Suprapubic skin (tissue), 4 donors: ENCODE data around the gene CCNYL1. TPM values are rescaled to one million over a fixed set of nuclear protein-coding genes. Genes with fewer than 3 reads are reported as not detected.
A peak's percentile ranks its signal among the peaks of the same experiment; 100 is the strongest.
"Not testable (repeated sequence)": the region's sequence is repeated elsewhere in the genome, so short reads cannot be mapped to it uniquely, and the experiment has no call there.

Experiments used
- DNase-seq, 2 donors: peaks; one replicate each; pipeline ENCODE4 v3.0.0-alpha.2; 2019; ENCODE audit warnings: low spot score in 2 of 2
- H3K27ac ChIP-seq: fragments of 200-600 bp; sonication (generic); one replicate; pipeline ENCODE4 v1.5.1; 2019
- H3K27me3 ChIP-seq: fragments of 200-600 bp; sonication (generic); one replicate; pipeline ENCODE4 v1.5.1; 2019
- H3K36me3 ChIP-seq: fragments of 200-600 bp; sonication (generic); one replicate; pipeline ENCODE4 v1.5.1; 2019
- H3K4me1 ChIP-seq: fragments of 200-600 bp; sonication (generic); one replicate; pipeline ENCODE4 v1.5.1; 2019
- H3K4me3 ChIP-seq: fragments of 200-600 bp; sonication (generic); one replicate; pipeline ENCODE4 v1.5.1; 2019; ENCODE audit warnings: mild to moderate bottlenecking
- H3K9me3 ChIP-seq: fragments of 200-600 bp; sonication (generic); one replicate; pipeline ENCODE4 v1.5.1; 2019
- CTCF ChIP-seq, 2 donors: fragments of 200-600 bp in 1 of 2; fragments of 450-650 bp in 1 of 2; sonication (generic) in 1 of 2; IDR thresholded peaks; one replicate each; pipeline ENCODE4 v1.5.1; 2016 to 2019; ENCODE audit warnings: antibody characterized with exemption in 2 of 2, mild to moderate bottlenecking in 1 of 2, moderate library complexity in 1 of 2
- EP300 ChIP-seq: sonication (generic); formaldehyde crosslinking; IDR thresholded peaks from one replicate; pipeline ENCODE4 v1.6.1; 2017; ENCODE audit warnings: antibody characterized with exemption
- POLR2A ChIP-seq, 2 donors: fragments of 450-650 bp; IDR thresholded peaks; one replicate each; pipeline ENCODE4 v1.6.1; 2017; ENCODE audit warnings: antibody characterized with exemption in 2 of 2, mild to moderate bottlenecking in 2 of 2, moderate library complexity in 2 of 2
- POLR2AphosphoS5 ChIP-seq, 3 donors: sonication (generic); formaldehyde crosslinking; IDR thresholded peaks; one replicate each; pipeline ENCODE4 v1.6.1; 2017; ENCODE audit warnings: antibody characterized with exemption in 3 of 3
- WGBS: methylation state at CpG from one replicate; pipeline ENCODE4 v1.1.5; 2018; 5-methylcytosine and 5-hydroxymethylcytosine counted together
- total RNA-seq, 4 donors: library from RNA; depleted of rRNA; stranded (reverse); fragments of >200 nt; gene quantifications; one replicate each; pipeline ENCODE4 v1.1.0, GENCODE V29; 2016

Gene CCNYL1
- total RNA-seq, 4 donors from 2014 or later = 3.1 to 11.3 (median 5.4) TPM

DNA sequence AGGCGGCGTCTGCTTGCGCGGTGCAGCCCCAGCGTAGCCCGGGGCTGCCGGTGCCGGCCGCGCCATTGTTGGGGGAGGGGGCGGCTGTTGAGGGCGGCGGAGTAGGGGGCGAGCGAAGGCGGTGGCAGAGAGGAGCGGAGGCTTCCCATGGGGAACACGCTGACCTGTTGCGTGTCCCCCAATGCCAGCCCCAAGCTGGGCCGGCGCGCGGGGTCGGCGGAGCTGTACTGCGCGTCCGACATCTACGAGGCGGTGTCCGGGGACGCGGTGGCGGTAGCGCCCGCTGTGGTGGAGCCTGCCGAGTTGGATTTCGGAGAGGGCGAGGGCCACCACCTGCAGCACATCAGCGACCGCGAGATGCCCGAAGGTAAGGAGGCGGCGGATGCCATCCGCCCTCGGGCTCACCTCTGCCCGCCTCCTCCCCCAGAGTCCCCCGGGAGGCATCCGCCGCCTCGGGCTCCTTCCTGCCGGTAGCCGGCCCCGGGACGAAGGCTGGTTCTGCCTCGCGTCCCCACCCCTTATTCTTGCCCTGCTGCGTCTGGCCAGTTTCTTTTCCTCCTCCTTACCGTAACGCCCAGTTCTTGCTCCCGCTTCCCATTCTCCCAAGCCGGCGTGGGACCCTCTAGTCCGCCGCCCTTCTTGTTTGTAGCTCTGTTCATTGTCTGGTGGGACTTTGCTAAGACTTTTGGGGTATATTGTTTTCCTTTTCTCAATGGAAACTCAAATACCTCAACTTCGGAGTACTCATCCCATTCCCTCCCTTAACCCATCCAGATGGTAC lies 500 bp downstream of the CCNYL1 start:
- peak; percentile 80 to 81 for DNase-seq
- TF ChIP-seq POLR2A (IDR thresholded peaks at IDR 0.05) (no peak), CTCF (IDR thresholded peaks at IDR 0.05) (no peak), POLR2AphosphoS5 (IDR thresholded peaks at IDR 0.05) (no peak), EP300 (no peak)
- H3K9me3 ChIP-seq = no peaks in the 10 kb centered on the region
- no peaks in the 10 kb centered on the region for H3K27me3 ChIP-seq
- peak overlapping the region; percentile 80 for H3K27ac ChIP-seq
- no peaks in the 10 kb centered on the region for H3K36me3 ChIP-seq
- under 1% methylated on average over 30 of the region's 67 CpGs for WGBS
- peak overlapping the region; percentile 93 for H3K4me3 ChIP-seq
- H3K4me1 ChIP-seq = peaks cover 24% of the 10 kb centered on the region

GRCh38 chr2:207716056-207716455 lies 4.6 kb downstream of the CCNYL1 start:
- TF ChIP-seq POLR2A (IDR thresholded peaks at IDR 0.05) = no peak
- no peak for TF ChIP-seq EP300
- TF ChIP-seq POLR2AphosphoS5 (IDR thresholded peaks at IDR 0.05) = no peak
- no peak for TF ChIP-seq CTCF (IDR thresholded peaks at IDR 0.05)
- WGBS = 86% methylated on average over 5 of the region's 5 CpGs
- Histone ChIP-seq H3K27ac (no peak overlapping the region), H3K9me3 (no peaks in the 10 kb centered on the region), H3K36me3 (no peaks in the 10 kb centered on the region), H3K27me3 (no peaks in the 10 kb centered on the region), H3K4me3 (no peak overlapping the region), H3K4me1 (peaks cover 21% of the 10 kb centered on the region)
- DNase-seq = no peak

DNA sequence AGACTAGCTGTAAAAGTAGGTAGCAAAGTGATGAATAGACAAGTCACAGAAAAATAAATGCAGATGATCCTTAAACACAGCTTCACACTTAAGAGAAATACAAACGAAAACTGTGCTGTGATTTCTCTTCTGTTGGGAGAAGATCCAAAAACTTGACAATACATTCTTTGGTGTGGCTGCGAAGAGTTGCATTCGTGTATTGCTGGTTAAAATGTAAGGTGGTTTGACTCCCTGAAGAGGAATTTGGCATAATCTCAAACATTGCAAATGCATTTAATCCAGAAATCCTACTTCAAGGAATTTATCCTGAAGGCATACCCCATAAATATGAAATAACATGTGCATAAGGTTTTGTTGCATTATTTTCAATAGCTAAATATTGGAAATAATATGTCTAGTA lies 7.1 kb downstream of the CCNYL1 start:
- Histone ChIP-seq H3K36me3 (no peaks in the 10 kb centered on the region), H3K27me3 (no peaks in the 10 kb centered on the region), H3K4me1 (peaks cover 9% of the 10 kb centered on the region), H3K4me3 (no peak overlapping the region), H3K9me3 (no peaks in the 10 kb centered on the region), H3K27ac (no peak overlapping the region)
- TF ChIP-seq POLR2AphosphoS5 (IDR thresholded peaks at IDR 0.05) = no peak
- no peak for TF ChIP-seq POLR2A (IDR thresholded peaks at IDR 0.05)
- no peak for DNase-seq
- WGBS = 55% methylated on average over 3 of the region's 3 CpGs

- TF ChIP-seq EP300 (no peak), POLR2A (IDR thresholded peaks at IDR 0.05) (no peak), POLR2AphosphoS5 (IDR thresholded peaks at IDR 0.05) (no peak), CTCF (IDR thresholded peaks at IDR 0.05) (no peak)
- H3K4me3 ChIP-seq = no peak overlapping the region
- H3K27me3 ChIP-seq = no peaks in the 10 kb centered on the region
- no peak overlapping the region for H3K27ac ChIP-seq
- no peak for DNase-seq
- H3K9me3 ChIP-seq = no peaks in the 10 kb centered on the region
- no peaks in the 10 kb centered on the region for H3K36me3 ChIP-seq
- peaks cover 6% of the 10 kb centered on the region for H3K4me1 ChIP-seq
- WGBS = 95% methylated on average over 1 of the region's 1 CpG
Observed at GRCh38 chr2:207719008-207719407, 7.6 kb downstream of the CCNYL1 start.

- H3K9me3 ChIP-seq, H3K4me1 ChIP-seq, H3K27ac ChIP-seq, H3K36me3 ChIP-seq, H3K27me3 ChIP-seq, H3K4me3 ChIP-seq, DNase-seq: not testable (repeated sequence)
- 100% methylated on average over 2 of the region's 2 CpGs for WGBS
Observed at GRCh38 chr2:207719655-207720054, 8.2 kb downstream of the CCNYL1 start.

DNA sequence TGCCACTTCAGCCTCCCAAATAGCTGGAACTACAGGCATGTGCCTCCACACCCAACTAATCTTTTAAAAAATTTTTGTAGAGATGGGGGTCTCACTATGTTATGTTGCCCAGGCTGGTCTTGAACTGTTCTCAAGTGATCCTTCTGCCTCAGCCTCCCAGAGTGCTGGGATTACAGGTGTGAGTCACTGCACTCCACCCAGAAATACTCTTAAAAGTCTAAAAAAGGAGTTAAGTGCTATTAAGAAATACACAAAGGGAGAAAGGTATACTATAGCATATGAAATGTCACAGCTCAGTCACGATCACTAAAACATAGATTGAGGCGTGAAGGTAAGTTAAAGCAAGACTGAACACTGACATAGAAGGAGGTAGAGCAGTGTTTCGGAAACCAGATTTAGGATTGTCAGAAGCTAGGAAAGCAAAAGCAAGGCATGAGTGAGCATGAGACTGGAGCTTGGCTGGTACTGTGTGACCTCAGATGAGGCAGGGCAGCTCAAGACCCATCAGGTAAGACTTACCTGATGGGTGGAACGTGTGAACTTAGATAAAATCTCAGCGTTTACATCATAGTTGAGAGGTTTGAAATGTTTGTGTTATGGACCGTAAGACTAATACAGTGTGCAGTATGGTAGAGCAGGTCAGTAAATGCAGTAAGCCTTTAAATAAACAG lies 9.2 kb downstream of the CCNYL1 start:
- TF ChIP-seq EP300 = no peak
- no peak for TF ChIP-seq POLR2AphosphoS5 (IDR thresholded peaks at IDR 0.05)
- no peak for TF ChIP-seq CTCF (IDR thresholded peaks at IDR 0.05)
- Histone ChIP-seq H3K9me3 (no peaks in the 10 kb centered on the region), H3K36me3 (no peaks in the 10 kb centered on the region), H3K4me3 (no peak overlapping the region), H3K27me3 (no peaks in the 10 kb centered on the region), H3K27ac (no peak overlapping the region), H3K4me1 (peaks cover 6% of the 10 kb centered on the region)
- 53% methylated on average over 6 of the region's 6 CpGs for WGBS
- DNase-seq = no peak
